Immature natural killer cell (primary cell): ENCODE data around the gene CLK1. TPM values are rescaled to one million over a fixed set of nuclear protein-coding genes. Genes with fewer than 3 reads are reported as not detected.

ENCODE experiments used
- DNase-seq, 3 donors: peaks; one replicate each; pipeline ENCODE4 v3.0.0; 2022; ENCODE audit warnings: mixed read lengths in 1 of 3
- H3K27ac Mint-ChIP-seq, 6 donors: one replicate each; pipeline ENCODE4 v1.8.0; 2020; ENCODE audit warnings: mixed read lengths in 6 of 6, mild to moderate bottlenecking in 5 of 6, inconsistent platforms in 4 of 6, moderate library complexity in 3 of 6
- H3K27me3 Mint-ChIP-seq, 3 donors: one replicate each; pipeline ENCODE4 v1.8.0; 2020 to 2021; ENCODE audit warnings: low read depth in 3 of 3, mild to moderate bottlenecking in 3 of 3, mixed read lengths in 3 of 3, moderate library complexity in 3 of 3, inconsistent platforms in 1 of 3
- H3K36me3 Mint-ChIP-seq, 3 donors: one replicate each; pipeline ENCODE4 v1.8.0; 2020; ENCODE audit warnings: mixed read lengths in 3 of 3, inconsistent platforms in 2 of 3, mild to moderate bottlenecking in 2 of 3
- H3K4me1 Mint-ChIP-seq, 2 donors: one replicate each; pipeline ENCODE4 v1.8.0; 2020; ENCODE audit warnings: inconsistent platforms in 2 of 2, mild to moderate bottlenecking in 2 of 2, mixed read lengths in 2 of 2, moderate library complexity in 1 of 2
- H3K4me3 Mint-ChIP-seq, 5 donors: one replicate each; pipeline ENCODE4 v1.8.0; 2020; ENCODE audit warnings: mild to moderate bottlenecking in 5 of 5, mixed read lengths in 5 of 5, inconsistent platforms in 3 of 5, moderate library complexity in 3 of 5
- H3K9me3 Mint-ChIP-seq, 6 donors: one replicate each; pipeline ENCODE4 v1.8.0; 2020; ENCODE audit warnings: mild to moderate bottlenecking in 6 of 6, mixed read lengths in 6 of 6, inconsistent platforms in 4 of 6, moderate library complexity in 3 of 6
- polyA plus RNA-seq, 3 donors: library from polyadenylated mRNA; unstranded; fragments of 300-500 nt; fragmentation: Illumina TruSeq; gene quantifications; one replicate each; pipeline ENCODE4 v1.2.3, GENCODE V29; 2021

Gene CLK1
- polyA plus RNA-seq, 3 donors from 2014 or later, result 26.2 to 48.7 (median 47.9) TPM

DNA sequence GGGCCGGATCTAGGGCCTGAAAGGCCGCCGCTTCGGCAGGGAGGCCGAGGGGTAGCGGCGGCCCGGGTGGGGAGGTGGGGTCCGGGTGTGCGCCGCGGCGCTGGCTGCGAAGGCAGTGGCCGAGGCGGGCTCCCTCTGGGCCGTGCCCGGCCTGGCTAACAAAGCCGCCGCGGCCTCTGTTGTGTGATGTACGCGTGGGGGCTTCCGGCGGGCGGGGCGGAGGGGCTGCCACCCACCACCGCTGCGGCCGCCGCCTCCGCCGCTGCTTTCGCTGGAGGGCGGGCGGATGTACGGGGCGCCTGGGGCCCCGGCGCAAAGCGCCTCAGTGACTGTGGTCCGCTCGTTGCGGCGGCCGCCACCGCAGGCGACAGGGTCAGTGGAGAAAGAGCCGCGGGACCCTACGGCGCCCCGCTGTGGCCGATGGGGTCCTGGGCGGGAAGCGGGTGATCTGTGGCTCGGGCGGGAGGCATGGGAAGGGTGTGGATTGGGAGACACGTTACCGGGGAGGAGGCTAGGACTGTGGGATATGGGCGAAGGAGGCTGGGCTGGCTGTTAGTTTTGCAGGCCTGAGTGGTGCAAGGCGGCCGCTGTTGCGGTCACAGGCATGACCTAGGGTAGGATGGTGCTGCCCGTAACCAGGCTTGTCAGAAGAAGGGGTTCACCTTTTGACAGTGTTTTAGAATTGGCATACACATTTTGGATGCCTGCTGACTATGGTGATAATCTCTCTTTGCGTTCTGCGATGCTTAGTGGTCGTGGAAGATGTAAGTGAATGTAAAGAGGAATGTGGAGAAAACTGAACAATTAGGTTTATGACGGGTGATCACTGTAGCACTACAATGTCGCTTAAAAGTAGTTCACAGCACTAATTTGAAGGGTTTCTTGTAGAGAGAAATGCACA lies 52.1 kb downstream of the CLK1 start:
- no peaks in the 10 kb centered on the region for H3K9me3 Mint-ChIP-seq
- peak overlapping the region; percentile 96 to 99 (median 98) for H3K27ac Mint-ChIP-seq
- H3K4me3 Mint-ChIP-seq, result peak overlapping the region; percentile 95 to 99 (median 97)
- H3K27me3 Mint-ChIP-seq, result peaks cover 15 to 31% (median 19%) of the 10 kb centered on the region in 3 donors
- peaks cover 48 to 70% of the 10 kb centered on the region in 2 donors for H3K4me1 Mint-ChIP-seq
- peak; percentile 84 to 88 (median 86) for DNase-seq
- H3K36me3 Mint-ChIP-seq, result peaks cover 13 to 41% (median 32%) of the 10 kb centered on the region in 3 donors

- Mint-ChIP-seq H3K4me1 (peaks cover 46 to 64% of the 10 kb centered on the region in 2 donors), H3K27me3 (peaks cover 15 to 31% (median 19%) of the 10 kb centered on the region in 3 donors), H3K9me3 (no peaks in the 10 kb centered on the region), H3K4me3 (peak within 1 kb of the TSS; percentile 95 to 99 (median 97)), H3K36me3 (peaks cover 13 to 34% (median 25%) of the 10 kb centered on the region in 3 donors), H3K27ac (peak within 1 kb of the TSS; percentile 96 to 99 (median 99))
- DNase-seq, result peak; percentile 98 to 99 (median 99)
Measured at GRCh38 chr2:200811333-200812121, 52.9 kb downstream of the CLK1 start, which contains the start of gene BZW1. Gene BZW1 (plus strand): TSS chr2:200811910. CDS start chr2:200813218, 1,308 bp downstream.

DNA sequence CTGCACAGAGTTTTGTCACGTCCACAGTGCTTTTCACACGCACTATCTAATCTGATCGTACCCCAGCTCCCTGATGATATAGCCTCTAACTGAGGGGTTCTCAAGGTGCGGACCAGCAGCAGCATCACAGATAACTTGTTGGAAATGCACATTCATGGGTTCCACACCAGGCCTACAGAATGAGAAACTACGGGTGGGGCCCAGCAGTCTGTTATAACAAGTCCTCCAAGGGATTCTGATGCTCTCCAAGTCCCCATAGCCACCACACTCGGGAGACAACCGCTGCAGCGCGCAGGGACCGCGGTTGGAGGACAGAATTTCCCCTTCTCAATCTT lies 53.5 kb downstream of the CLK1 start:
- no peak for DNase-seq
- Mint-ChIP-seq H3K9me3 (no peaks in the 10 kb centered on the region), H3K27me3 (peaks cover 15 to 31% (median 19%) of the 10 kb centered on the region in 3 donors), H3K4me3 (peak overlapping the region; percentile 91 to 99 (median 95)), H3K27ac (peak overlapping the region; percentile 88 to 99 (median 98)), H3K4me1 (peaks cover 46 to 58% of the 10 kb centered on the region in 2 donors), H3K36me3 (peaks cover 13 to 28% (median 20%) of the 10 kb centered on the region in 3 donors)

DNA sequence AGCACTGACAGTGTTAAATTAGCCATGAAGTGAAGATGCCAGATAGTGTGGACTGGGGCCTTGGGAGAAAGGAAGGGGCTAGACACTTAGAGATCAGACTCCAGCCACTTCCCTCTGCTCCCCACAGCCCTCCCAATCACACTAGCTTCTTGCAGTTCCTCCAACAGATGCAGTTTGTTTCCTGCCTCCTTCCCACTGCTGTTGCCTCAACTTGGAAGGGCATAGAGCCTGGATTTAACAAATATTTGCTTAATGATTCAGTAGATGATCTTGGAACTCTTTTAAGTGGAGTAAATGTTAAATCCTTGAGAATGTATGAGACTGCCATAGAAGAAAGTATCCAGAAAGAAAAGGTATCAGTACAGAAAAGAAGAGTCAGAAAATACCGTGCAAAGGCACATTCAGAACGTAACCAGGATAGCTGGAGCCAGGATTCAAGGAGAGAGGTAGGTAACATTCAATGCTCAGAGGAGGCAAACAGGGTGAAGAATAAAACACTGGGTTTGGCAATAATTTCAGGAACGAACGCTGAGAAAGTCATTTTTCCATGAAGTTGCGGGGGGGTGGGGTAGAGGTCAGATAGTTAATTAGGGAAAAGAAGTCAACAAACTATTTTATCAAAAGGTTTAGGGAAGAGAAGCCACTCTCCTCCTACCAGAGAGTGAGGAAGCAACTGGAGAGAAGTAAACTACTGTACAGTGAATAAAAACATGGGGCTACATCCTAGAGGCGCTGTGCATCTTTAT lies 54.0 kb downstream of the CLK1 start:
- DNase-seq, result no peak
- Mint-ChIP-seq H3K9me3 (no peaks in the 10 kb centered on the region), H3K27me3 (peaks cover 15 to 31% (median 19%) of the 10 kb centered on the region in 3 donors), H3K36me3 (peaks cover 11 to 23% (median 15%) of the 10 kb centered on the region in 3 donors), H3K27ac (peak overlapping the region; percentile 88 to 99 (median 98)), H3K4me3 (peak overlapping the region; percentile 91 to 99 (median 95)), H3K4me1 (peaks cover 42 to 53% of the 10 kb centered on the region in 2 donors)

GRCh38 chr2:200809506-200810251 lies 54.8 kb downstream of the CLK1 start:
- DNase-seq, result no peak
- H3K36me3 Mint-ChIP-seq, result peaks cover 8 to 15% (median 8%) of the 10 kb centered on the region in 3 donors
- H3K27me3 Mint-ChIP-seq, result peaks cover 15 to 32% (median 19%) of the 10 kb centered on the region in 3 donors
- peak overlapping the region in 4 of 5 donors; percentile 49 to 97 (median 79) for H3K4me3 Mint-ChIP-seq
- H3K27ac Mint-ChIP-seq, result peak overlapping the region; percentile 88 to 99 (median 98)
- H3K4me1 Mint-ChIP-seq, result peaks cover 34 to 45% of the 10 kb centered on the region in 2 donors
- no peaks in the 10 kb centered on the region for H3K9me3 Mint-ChIP-seq

Other genes with a start within 250 kb of the CLK1 start
- gene BZW1, start 52.7 kb downstream of the CLK1 start, polyA plus RNA-seq, result 100 to 1,000 TPM; 354 to 367 (median 365) TPM
- gene PPIL3, start 24.4 kb upstream of the CLK1 start, polyA plus RNA-seq, result 10 to 100 TPM; 17.9 to 30.4 (median 25.7) TPM
- 10 to 100 TPM; 13.5 to 31.0 (median 20.9) TPM for gene NIF3L1, start 24.7 kb upstream of the CLK1 start, polyA plus RNA-seq
- 10 to 100 TPM in 1 of 3 donors, 1 to 10 TPM in 2; 5.7 to 13.6 (median 9.8) TPM for gene ORC2, start 99.0 kb upstream of the CLK1 start, polyA plus RNA-seq
- 10 to 100 TPM; 12.9 to 31.4 (median 22.1) TPM for gene HYCC2, start 207.0 kb upstream of the CLK1 start, polyA plus RNA-seq
- gene NDUFB3, start 207.3 kb upstream of the CLK1 start, polyA plus RNA-seq, result 100 to 1,000 TPM; 211 to 234 (median 225) TPM